Stimulated activated CD4-positive, alpha-beta T cell treated with anti-CD3 and anti-CD28 coated beads, Interleukin-1b, Interleukin-23, amount 100 ng/mL, for 4 hours (primary cell): ENCODE data around the gene CIDEC.
"Not testable (repeated sequence)": the region's sequence is repeated elsewhere in the genome, so short reads cannot be mapped to it uniquely, and the experiment has no call there.

Experiments
- DNase-seq, 2 donors: peaks; one replicate each; pipeline ENCODE4 v3.0.0-alpha.2; 2020; ENCODE audit warnings: low read depth in 2 of 2

The CIDEC gene

DNA sequence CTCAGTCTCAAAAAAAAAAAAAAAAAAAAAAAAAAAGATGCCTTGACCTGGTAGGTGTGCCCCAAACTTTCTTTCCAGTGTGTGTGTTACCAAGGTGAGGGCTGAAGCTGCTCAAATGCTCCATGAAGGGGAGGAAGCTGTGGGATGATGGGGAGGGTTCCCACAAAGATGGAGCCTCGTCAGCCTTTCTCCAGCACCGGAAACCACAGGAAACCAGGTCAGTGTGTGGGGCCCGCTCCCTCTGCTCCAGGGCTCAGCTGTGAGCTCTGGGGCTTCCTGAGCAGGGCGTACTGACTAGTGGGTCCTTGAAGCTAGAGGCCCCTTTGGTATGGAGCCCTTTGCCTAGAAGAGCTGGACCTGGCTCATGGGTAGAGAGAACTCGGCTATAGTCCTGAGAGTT lies 21.9 kb upstream of the CIDEC start:
- DNase-seq, result no peak

DNA sequence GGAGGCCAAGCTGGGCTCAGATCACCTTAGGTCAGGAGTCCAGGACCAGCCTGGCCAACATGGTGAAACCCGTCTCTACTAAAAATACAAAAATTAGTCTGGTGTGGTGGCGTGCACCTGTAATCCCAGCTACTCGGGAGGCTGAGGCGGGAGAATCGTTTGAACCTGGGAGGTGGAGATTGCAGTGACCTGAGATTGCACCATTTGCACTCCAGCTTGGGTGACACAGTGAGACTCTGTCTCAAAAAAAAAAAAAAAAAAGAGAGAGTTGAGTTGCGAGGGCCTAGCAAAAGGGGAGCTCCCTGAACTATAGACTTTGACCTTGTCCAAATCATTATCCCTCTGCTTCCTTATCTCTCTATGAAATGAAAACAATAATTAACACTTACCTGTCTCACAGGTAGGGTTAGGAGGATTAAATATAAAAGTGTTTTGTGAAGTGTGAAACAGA lies 20.9 kb upstream of the CIDEC start:
- not testable (repeated sequence) for DNase-seq

DNA sequence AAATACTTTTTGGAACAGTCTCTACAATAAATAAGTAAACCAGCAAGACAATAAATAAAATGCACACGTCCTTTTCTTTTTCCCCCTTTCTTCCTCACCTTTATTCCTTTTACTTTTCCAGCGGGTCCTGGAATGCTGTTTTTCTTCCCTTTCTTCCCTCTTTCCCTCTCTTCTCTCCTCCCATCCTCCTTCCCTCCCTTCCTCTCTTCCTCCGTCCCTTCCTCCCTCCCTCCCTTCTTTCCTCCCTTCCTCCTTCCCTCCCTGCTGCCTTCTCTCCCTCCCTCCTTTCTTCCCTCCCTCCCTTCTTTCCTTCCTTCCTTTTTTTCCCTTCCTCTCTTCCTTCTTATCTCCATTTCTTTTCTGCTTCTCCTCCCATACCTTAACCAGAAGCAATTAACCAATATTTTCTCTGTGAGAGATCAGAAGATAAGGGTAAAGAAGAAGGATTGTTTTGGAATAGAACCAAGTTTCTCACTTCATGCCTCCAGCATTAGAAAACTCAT lies 19.3 kb upstream of the CIDEC start:
- DNase-seq, result no peak

DNA sequence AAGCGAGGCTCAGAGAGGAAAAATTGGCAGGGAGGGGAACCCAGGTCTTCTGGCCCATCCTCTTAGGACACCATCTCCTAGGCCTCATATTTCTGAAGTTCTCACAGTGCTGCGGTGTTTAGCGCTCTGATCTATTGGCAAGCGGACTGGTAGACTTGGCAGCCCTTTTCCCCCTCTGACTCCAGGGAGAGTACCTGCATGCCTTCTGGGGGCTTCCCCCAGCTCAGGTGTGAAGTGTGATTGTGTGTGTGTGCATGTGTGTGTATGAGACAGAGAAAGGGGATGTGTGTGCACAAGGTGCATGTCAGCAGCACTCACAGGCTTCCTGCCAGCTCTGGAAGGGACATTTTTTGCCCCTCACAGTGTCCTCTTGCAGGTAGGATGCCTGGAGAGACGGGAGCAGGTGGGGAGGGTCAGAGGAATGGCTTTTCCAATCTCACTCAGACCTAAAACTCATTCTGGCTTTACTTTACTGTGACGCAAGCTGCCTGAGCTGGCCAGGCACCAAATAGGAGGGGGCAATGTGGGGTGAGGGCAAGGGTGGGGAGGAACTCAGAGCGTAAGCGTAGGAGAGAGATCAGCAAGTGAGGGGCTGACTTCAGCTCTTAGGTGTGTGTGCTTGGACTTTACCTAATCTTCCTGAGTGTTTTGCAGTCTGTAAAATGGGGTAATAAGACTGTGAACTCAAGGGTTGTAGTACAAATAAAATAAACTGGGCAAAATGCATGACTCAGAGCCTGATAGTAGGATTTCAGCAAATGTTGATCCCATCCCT lies 18.6 kb upstream of the CIDEC start:
- no peak for DNase-seq

DNA sequence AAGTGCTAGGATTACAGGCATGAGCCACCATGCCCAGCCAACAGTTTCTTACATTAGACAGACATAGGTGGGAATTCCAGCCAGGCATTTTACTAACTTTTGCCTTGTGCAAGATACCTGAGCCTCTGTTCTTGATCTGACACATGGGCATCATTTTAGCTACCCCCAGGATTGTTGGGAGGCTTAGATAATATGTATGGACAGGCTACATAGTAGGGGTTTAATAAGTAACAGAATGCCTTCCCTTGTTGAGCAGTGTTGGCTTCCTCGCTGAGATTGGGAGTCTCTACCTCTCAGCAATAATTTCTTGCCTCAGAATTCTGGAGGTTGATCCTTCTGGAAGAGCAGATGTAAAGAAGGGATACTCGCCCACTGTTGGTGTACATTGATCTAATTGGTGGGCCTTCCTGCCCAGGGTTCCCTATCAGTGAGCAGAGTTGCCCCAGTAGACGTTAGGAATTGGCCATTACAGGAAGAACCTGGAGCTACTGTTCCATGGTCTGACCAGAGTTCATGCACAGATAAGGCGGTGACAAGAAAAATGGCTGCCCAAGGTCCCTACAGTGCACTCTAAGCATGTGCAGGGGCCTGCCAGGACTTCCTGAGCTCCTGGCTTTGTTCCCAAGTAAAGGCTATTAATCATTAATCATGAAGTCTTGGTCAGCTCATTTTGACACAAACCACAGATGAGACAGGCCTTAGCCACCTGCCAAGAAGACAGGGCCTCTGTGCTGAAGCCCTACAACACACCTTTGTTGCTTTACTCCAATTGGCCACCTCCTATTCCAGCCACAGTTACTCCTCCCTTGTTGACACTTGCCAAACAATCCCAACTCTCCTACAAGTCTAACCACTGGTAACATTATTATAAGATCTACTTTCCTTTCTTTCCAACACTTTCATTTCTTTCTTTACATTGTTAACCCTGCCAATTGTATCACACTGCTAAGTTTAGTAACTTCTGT lies 17.6 kb upstream of the CIDEC start:
- no peak for DNase-seq

DNA sequence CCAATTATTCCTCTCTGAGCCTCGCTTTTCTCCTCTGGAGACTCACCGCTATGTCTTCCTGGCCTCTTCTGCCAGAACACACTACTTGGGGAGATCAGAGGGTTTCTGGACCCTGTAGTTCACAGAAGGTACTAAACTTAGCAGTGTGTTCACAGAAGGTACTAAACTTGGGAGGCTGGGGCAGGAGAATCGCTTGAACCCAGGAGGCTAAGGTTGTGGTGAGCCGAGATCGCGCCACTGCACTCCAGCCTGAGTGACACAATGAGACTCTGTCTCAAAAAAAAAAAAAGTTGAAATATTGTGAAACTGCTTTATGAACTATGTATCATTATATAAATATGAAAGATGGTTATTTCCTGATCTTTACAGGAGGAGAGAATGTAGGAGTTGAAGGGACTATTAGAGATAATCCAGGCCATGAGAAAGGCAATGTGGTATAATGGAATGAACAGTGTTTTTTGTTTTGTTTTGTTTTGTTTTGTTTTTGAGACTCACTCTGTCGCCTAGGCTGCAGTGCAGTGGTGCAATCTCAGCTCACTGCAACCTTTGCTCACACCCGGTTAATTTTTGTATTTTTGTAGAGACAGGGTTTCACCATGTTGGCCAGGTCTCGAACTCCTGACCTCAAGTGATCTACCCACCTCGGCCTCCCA lies 16.8 kb upstream of the CIDEC start:
- DNase-seq, result not testable (repeated sequence)

DNA sequence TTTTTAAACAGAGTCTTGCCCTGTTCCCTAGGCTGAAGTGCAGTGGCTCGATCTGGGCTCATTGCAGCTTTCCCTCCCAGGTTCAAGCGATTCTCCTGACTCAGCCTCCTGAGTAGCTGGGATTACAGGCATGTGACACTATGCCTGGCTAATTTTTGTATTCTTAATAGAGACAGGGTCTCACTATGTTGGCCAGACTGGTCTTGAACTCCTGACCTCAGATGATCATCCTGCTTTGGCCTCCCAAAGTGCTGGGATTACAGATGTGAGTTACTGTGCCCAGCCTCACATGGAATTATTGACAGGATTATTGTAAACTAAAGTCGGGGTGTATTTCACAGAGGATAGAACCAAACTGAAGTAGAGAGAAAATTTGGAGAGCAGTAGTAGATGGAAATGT lies 15.7 kb upstream of the CIDEC start:
- not testable (repeated sequence) for DNase-seq

DNA sequence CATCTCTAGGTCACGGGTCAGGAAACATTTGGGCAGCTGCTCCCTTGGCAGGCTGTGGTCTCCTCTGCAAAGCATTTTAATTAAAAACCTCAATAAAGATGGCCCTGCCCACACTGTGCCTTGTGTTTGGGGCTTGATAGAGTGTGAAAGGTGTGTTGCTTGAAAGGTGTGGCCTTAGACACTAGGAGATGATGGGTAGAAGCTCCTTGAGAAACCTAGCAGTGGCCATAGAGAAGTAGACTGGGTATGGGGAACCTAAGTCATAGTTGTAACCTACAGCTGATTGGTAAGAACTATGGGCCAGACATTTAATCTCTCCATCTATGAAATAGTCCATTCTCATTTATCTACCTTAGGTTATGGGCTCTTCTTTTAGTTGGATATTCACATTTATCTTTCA lies 13.7 kb upstream of the CIDEC start:
- DNase-seq, result no peak

DNA sequence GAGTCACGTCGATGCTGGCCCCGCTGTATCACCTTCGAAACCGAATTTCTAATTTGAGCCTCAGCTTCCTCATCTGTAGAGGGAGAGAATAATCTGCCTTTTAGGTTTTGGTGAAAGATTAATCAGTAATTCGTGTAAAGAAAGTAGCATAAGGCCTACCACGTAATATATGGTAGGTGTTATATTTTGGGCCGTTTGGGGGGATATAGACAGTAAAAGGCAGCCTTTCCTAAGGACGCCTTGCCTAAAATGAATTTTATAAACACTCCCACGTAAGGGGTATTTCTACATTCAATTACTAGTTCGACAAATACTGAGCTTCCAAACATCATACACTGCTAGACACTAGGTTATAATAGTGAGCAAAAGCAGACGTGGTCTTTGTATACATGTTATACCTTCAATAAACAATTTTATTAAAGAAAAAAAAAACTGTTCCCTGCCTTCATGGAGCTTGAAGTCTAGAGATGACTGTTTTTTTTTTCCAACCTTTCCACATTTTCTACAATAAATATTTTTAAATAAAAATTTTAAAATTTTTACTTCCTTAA lies 11.1 kb upstream of the CIDEC start:
- no peak for DNase-seq

DNA sequence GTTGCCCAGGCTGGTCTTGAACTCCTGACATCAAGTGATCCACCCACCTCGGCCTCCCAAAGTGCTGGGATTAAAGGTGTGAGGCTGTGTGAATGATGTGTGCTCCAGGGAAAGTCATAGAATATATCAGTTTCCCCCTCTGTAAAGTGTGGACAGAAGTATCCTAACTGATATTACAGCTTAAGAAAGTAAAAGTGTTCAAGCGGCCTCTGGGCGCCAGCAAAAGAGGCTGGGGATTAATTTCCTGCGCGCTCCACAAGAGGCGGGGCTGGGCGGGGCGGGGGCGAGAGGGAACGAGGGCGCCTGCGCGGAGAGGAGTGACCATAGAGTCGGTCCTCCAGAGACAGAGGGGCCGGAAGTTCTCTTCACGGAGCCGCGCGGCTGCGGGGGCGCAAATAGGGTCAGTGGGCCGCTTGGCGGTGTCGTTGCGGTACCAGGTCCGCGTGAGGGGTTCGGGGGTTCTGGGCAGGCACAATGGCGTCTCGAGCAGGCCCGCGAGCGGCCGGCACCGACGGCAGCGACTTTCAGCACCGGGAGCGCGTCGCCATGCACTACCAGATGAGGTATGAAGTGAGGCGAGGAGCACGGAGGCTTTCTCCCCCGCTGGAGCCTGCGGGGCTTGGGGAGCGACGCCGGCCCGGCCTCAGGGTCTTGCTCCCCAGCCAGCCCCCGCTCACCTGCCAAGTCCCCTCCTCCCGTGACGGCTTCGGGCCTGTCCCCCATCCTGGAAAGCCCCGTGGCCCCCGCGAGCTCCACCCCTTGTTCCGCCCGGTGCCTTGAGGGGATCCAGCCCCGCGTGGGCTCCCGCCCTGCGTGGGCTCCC lies 10.4 kb upstream of the CIDEC start, which contains the start of gene JAGN1:
Gene JAGN1 (plus strand): TSS at position 362 of the 823 bp plus-strand sequence. CDS start 113 bp downstream, at position 475.
- peak; percentile 90 to 92 for DNase-seq

DNA sequence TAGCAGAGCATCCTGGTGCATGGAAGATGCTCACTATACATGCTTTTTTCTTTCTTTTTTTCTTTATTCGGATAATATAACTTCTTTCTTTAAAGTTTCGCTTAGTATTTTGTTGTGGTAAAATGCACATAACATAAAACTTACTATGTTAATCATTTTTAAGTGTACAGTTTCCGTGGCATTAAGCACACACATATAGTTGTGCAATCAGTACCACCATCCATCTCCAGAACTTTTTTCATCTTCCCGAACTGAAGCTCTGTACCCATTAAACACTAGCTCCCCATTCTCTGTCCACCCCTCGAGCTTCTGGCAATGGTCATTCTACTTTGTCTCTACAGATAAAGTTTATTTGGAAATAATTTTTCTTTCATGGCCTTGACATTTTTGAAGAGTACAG lies 9.4 kb upstream of the CIDEC start:
- DNase-seq, result no peak

DNA sequence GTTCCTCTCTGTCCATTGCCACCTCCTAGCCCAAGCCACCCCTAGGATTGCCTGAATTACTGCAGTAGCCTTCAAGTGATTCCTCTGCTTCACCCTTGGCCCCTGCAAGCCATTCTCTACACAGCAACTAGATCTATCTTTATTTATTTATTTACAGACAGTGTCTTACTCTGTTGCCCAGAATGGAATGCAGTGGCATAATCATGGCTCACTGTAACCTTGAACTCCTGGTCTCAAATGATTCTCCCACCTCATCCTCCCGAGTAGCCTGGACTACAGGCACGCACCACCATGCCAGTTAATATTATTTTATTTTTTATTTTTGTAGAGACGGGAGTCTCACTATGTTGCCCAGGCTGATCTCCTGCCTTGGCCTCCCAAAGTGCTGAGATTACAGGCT lies 8.5 kb upstream of the CIDEC start:
- no peak for DNase-seq

DNA sequence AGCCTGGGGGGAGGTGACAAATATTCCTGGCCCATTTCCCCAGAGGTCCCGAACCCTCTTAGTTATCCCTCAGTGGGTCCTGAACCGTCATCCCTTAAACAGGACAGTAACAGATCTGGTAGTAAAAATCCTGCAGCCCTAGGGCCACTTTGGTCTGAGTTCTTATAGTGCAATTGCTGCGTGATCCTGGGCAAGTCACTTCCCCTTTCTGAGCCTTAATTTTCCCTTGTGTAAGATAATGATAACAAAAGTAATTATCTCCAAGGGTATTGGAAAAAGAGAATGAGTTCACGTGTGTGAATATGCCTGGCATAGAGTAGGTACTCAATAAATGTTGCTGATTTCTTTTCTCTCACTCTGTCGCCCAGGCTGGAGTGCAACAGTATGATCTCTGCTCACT lies 7.4 kb upstream of the CIDEC start:
- DNase-seq, result no peak

DNA sequence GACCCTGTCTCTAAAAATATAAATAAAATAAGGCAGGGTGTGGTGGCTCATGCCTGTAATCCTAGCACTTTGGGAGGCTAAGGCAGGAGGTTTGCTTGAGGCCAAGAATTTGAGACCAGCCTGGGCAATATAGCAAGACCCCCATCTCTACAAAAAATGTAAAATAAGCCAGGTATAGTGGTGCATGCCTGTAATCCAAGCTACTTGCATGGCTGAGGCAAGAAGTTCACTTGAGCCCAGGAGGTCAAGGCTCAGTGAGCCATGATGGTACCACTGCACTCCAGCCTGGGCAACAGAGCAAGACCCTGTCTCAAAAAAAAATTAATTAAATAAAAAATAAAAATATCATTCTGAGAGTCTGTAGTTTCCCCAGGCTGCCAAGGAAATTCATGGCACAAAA lies 6.3 kb upstream of the CIDEC start:
- DNase-seq, result no peak

DNA sequence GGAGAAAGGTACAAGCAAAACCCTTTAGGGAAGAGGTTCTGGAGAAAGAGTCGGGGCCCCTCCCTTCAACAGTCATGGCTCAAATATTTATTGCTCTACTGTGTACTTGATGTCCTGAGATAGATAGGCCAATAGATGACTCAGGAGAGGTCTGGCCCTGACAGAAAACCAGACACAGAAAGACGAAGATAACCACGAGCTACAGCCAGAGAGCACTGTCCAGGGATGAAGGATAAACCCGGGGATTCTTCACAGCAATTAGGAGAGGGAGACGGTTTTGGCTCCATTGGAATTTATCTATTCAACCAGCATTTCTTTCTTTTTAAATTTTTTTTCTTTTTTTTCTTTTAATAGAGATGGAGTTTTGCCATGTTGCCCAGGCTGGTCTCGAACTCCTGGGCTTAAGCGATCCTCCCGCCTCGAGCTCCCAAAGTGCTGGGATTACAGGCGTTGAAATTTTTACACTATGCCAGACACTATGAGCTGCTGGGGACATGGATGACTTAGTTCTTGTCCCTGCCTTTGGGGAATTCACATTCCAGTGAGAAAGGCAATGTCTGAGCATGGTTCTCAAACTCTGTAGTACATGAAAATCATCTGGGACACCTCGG lies 4.6 kb upstream of the CIDEC start:
- no peak for DNase-seq

DNA sequence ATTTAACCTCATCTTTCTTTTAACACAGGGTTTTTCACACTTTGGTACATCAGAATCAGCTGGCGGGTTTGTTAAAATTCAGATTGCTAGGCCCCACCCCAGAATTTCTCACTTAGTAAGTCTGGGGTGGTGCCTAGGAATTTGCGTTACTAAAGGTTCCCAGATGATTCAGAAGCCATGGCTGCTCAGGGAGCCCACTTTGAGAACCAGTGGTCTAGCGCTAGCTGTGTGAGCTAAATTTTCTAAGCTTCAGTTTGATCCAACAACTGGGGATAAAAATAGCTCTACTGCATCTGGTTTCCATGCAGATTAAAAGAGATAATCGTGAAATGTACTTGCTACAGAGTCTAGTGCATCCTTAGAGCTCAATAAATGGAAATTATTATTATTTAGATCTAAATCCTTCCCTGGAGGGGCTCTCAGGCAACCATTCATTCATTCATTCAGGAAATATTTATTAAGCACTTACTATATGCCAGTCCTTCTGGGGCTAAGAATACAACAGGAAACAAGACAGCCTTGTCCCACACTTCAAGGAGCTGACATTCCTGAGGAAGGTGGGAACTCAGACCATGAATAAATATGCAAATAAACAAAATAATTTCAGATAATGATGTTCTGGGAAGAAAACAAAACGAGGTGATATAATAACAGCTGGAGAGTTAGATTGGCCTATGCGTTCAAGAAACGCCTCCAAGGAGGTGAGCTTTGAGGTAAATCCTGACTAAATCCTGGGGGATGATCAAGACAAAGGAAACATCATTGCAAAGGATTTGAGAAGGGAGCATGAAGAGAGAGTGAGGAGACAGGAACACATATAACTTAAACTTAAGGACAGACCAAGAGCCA lies 3.9 kb upstream of the CIDEC start:
- DNase-seq, result no peak

DNA sequence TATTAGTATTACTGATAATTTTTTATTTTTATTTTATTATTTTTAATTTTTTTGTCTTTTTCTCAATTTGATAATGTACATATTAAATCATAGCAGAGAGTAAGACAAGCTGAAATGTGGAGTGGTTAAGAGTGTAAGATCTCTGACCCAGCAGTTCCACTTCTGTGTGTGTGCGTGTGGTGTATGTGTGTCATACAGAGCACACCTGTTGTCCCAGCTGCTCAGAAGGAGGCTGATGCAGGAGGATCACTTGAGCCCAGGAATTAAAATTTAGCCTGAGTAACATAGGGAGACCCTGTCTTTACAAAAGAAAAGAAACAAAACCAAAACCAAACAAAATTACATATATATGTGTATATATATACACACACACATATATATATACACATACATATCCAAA lies 1.4 kb upstream of the CIDEC start:
- no peak for DNase-seq

DNA sequence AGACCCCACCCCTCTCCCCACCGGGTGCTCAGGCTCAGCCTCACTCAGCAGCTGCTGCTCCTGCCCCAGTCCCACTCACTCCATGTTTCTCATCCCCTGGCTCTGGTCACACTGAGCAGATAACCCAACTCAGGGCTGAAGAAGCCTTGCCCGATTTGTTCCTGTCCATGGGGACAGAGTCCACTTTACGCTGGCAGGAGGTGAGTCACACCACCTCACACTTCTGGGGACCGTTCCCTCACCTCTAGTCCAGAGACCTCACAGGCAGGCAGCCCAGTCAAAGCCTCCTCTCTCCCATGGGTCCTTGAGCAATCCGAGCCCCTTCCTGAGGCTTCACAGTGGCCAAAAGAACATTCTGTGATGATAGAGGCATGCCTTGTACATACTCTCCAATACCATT lies 1.4 kb downstream of the CIDEC start:
- DNase-seq, result no peak

DNA sequence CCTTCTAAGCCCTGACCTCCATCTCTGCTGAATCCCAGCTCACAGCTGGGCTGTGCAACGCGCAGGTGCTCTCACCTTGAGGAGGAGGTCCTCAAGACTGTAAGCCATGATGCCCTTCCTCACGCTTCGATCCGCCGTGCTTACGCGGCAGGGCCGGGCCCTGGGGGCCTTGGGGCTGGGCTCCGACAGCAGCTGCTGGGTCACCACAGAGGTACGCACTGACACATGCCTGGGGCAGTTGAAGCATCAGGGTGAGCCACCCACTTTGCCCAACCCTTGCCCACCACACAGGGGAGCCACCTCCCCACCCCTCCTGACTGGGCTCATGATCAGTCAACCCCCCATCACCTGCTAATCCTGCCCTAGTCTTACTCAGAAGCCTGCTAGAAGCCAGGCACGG lies 3.1 kb downstream of the CIDEC start:
- DNase-seq, result no peak
